ENCODE data around the gene RGL1. TPM values are rescaled to one million over a fixed set of nuclear protein-coding genes. Genes with fewer than 3 reads are reported as not detected.
"Not testable (repeated sequence)": the region's sequence is repeated elsewhere in the genome, so short reads cannot be mapped to it uniquely, and the experiment has no call there.

The RGL1 gene
- total RNA-seq = 10 to 100 TPM; 26.3 to 34.0 TPM
- long read RNA-seq, donor 1, full-length matches to known transcripts = 2 of 10 reads
- long read RNA-seq, donor 1, partial matches to known transcripts = 6 of 10 reads
- long read RNA-seq, donor 1, other reads (novel, unspliced or antisense) = 2 of 10 reads
- long read RNA-seq, donor 2, full-length matches to known transcripts = 1 of 7 reads
- long read RNA-seq, donor 2, partial matches to known transcripts = 2 of 7 reads
- long read RNA-seq, donor 2, other reads (novel, unspliced or antisense) = 4 of 7 reads

DNA sequence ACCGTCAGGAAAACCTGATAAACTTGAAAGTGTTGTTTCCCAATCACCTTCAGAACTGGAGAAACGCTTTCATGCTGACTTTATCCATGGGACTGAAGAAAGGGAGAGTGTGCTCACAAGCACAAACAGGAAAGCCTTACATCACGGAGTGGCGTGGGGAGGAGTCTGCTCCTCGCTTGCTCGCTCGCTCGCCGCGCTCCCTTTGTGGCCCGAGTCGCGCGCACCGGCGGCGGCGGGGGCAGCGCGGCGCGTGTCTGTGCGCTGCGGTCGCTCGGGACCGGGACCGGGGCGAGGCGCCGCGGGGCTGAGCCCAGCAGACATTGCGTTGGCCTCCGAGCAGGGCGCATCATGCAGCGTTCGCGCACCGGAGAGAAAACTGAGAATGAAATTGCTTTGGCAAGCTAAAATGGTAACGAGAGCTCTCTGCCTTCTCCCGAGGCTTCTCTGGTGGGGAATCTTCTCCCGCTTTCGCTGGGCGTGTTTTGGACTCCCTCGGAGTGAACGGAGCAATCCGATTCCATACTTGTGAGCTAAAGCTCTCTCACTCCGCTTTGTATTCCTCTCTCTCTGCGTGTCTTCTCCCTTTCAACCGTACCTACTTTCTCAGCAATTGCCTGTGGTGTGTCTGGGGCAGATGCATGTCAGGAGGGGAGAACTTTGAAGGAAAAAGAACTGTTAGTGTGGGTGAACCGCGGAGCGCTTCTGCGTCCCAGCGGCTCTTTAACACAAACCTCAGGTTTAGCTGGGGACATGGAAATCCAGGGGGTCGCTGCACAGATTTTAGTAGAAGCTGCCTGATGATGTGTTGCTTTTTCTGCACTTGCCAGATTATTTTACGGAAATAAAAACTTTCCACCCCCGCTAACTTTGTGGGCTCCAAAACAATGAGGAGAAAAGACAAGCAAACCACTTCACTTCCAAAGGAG is at the start of gene RGL1:
Gene RGL1 (plus strand): TSS at position 205 of the 926 bp plus-strand sequence. CDS start 178 bp downstream, at position 383.
- peak; percentile 92 for DNase-seq (ENCODE audit: low spot score)
- intact Hi-C loops (cut with DNase I) = no loop called here

DNA sequence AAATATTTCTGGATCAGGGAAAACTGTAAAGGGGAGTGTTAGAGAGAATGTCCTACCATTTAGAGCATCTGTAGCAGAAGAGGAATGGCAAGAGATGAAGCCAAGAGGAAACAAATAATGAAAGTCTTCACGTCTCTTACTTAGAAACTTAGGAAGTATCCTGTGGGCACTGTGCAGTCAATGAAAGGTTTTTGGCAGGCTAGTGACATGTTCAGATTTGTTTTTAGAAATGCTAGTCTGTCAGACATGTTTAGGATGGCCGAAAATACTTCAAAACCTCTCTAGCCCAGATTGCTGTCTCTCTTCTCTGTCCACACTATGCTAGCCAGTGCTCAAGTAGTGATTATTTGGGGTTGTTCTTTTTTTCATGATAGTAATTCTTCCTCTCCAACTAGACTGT is 48.6 kb upstream of the RGL1 start:
- intact Hi-C loops (cut with DNase I) = no loop called here
- no peak for DNase-seq (ENCODE audit: low spot score)

DNA sequence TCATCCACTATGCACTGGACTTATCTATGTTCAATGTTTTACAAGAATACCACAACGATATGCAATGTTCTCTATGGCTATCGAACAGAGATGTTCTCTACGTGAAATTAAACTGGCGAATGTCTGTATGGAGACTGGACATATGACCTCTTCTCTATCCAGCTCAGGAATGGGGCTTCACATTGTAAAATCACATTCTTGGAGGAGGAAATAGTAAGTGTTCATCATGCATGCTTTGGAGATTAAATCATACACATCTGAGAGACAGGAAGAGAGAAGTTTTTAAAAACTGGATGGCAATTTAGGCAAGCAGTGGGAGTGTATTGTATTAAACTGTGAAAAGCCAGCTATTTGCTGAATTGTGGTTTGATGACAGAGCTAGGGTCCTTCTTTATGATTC is 47.9 kb upstream of the RGL1 start:
- no peak for DNase-seq (ENCODE audit: low spot score)

DNA sequence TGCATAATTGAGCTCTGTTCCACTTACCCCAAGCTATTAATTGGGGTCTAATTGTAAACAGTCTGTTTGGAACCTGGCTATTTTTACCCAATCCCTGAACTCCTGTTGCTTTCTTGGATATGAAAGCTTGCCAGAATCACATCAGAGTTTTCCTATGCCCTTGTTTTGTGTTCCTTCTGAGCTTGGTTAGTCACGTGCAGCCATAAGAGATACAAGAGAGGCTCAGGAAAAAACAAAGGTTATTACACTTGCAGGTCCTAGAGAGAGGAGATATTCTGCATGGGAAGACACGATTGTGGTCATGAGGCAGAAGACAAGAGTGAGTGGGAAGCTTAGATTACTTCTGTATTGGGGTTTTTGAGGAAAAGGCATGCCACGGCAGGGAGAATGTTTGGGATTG is 46.0 kb upstream of the RGL1 start:
- DNase-seq (ENCODE audit: low spot score) = no peak
- intact Hi-C loops (cut with DNase I) = no loop called here

More for the DNA sequence above, 47.9 kb upstream of the RGL1 start:
- intact Hi-C loops (cut with DNase I) = no loop called here

DNA sequence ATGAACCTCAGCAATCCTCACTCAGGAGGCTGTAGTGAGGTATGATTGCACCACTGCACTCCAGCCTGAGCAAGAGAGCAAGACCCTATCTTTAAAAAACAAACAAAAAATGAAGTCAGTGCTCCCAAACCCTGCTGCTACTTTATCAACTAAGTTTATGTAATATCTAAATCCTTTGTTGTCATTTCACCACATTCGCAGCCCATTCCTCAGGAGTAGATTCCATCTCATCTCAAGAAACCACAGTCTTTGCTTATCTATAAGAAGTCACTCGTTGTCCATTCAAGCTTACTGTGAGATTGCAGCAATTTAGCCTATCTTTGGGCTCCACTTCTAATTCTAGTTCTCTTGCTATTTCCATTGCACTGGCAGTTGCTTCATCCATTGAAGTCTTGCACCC is 44.3 kb upstream of the RGL1 start:
- intact Hi-C loops (cut with DNase I) = no loop called here
- DNase-seq (ENCODE audit: low spot score) = no peak

DNA sequence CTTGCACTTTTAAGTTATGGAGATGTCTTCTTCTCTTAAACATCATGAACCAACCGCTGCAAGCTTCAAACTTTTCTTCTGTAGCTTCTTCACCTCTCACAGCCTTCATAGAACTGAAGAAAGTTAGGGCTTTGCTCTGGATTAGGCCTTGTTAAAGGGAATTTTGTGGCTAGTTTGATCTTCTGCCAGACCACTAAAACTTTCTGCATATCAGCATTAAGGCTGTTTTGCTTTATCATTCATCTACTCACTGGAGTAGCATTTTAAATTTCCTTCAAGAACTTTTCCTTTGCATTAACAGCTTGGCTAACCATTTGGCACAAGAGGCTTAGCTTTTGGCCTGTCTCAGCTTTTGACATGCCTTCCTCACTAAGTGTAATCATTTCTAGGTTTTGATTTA is 43.0 kb upstream of the RGL1 start:
- intact Hi-C loops (cut with DNase I) = no loop called here
- DNase-seq (ENCODE audit: low spot score) = no peak

DNA sequence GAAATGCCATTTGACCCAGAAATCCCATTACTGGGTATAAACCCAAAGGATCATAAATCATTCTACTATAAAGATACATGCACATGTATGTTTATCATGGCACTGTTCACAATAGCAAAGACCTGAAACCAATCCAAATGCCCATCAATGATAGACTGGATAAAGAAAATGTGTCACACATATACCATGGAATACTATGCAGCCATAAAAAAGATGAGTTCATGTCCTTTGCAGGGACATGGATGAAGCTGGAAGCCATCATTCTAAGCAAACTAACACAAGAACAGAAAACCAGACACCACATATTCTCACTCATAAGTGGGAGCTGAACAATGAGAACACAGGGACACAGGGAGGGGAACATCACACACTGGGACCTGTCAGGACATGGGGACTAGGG is 42.1 kb upstream of the RGL1 start:
- intact Hi-C loops (cut with DNase I); DNase-seq (ENCODE audit: low spot score): not testable (repeated sequence)

DNA sequence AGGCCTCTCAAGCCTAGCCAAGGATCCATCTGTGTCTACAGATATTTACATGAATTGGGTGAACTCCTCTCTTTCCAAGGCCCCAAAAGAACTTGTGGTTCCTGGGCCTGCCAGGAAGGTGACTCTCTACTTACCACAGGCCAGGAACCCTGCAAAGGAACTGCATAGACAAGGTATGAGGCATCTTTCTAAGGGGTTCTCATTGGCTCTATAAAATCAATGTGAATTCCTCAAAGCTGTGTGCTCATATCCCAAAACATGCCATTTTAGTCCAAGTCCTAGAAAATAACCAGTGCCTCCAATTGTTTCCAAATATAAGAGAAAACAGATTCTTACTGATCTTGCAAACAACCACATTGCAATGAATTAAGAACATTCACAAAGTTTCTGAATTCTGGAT is 39.9 kb upstream of the RGL1 start:
- DNase-seq (ENCODE audit: low spot score) = no peak
- intact Hi-C loops (cut with DNase I) = no loop called here

DNA sequence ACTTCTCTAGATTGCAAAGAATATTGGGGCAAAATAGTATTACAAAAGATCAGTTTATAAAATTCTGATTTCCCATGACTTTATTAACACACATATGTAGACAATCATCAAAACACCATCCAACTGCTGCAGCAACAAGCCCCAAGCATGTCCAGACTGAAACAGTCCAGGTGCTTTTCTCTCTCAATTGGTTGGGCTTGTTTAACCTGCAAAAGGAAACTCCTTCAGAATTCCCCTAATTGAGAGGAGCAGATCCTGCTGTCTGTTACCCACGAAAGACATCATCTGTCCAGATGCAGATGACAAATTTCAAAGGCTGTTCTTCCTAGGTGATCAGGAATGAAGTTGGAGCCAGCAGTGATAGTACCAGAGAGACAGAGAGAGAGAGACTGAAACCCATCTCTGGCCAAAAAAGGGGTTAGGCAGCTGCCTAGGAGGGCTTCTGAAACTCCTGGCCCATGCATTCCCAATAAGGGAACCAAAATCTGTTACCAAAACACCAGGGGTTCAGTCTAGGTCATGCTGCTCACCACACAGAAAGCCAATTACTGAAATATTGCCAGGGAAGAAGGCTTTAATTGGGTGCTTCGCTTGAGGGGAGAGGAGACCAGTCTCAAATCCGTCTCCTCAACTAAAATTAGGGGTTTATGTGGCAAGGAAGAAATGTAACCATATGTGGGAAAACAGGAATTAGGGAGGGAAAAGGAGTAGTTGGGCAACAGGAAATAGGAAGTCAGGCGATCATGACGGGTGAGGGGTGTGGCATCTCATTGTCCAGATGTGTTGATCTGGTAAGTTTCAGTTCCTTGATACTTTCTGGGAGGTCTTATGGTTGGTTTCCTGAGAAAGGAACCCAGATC is 34.7 kb upstream of the RGL1 start:
- DNase-seq (ENCODE audit: low spot score) = no peak
- intact Hi-C loops (cut with DNase I) = no loop called here

DNA sequence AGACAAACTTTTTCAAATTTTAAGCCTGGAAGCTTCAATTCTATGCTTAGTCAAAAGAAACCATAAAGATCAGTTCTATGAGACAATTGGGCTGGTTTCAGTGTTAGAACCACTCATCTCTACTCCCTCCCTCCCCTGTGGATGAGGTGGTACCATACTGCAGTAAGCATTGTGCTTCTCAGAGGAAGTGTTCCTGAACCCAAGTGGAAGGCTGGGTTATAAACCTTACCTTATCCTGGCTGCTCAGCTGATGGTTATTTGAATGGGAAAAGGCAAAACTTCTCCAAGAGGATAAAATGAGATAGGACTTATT is 34.1 kb upstream of the RGL1 start:
- DNase-seq (ENCODE audit: low spot score) = no peak
- intact Hi-C loops (cut with DNase I) = no loop called here

DNA sequence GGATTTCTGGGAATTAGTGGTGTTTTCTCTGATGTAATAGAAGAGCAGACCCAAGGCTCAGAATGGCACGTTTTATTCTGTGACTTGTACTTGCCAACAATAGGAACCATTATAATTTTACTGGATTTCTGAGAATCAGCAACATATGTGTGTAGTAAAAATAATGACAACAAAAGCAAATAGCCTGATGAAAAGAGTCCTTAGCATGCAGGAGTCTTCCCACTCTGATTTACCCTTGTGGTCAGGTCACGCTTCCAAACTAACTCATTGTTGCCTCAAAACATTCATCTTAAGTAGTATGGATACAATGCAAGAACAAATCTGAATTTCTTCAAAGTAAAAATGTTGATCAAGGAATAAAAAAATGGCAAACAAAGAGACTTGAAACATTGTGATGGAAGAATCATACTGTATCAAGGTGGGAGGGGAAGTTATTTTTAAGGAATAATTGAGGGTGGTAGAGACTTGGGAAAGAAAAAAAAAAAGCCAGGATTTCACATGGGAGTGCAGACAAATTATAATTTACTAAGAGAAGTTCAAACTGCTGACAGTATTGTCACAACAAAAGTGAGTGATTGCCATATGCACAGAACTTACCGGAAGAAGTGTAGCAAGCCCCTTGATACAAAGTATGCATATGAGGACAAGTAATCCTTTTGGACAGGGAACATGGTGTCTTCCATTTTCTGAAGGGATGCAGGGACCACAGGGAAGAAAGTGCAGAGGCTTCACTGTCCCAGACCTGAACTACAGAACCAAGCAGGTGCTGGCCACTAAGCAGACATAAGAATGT is 31.2 kb upstream of the RGL1 start:
- intact Hi-C loops (cut with DNase I) = no loop called here
- DNase-seq (ENCODE audit: low spot score) = no peak

DNA sequence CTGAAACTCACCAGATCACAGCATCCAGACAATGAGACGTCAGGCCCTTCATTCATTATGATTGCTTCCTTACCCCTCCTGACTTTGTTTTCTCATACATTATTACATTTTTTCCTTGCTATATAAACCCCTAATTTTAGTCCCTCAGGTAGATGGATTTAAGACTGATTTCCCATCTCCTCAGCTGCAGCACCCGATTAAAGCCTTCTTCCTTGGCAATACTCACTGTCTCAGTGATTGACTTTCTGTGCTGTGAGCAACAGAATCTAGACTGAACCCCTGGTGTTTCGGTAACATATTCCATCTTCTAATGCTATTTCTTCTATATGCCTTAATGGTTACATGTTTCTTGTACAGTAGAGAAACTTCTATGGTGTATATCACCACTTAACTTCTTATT is 30.0 kb upstream of the RGL1 start:
- intact Hi-C loops (cut with DNase I) = no loop called here
- DNase-seq (ENCODE audit: low spot score) = no peak

DNA sequence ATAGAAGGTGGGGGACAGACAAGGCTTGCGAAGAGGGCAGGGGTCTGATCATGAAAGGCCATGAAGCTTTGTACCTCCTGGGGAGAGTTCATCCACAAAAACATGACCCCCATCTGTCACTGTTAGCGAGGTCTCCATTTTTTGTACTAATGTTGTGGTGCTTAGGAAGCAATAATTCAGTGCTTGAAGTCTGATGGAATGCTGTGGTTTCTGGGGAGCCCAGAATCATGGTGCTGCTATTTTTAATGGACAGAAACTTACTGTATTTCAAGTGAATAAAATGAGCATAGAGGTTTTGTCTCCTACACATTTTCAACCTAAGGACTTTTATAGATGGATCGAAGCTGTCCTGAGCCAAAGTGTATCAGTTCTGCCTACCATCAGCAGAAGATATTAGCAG is 28.2 kb upstream of the RGL1 start:
- DNase-seq (ENCODE audit: low spot score) = no peak
- intact Hi-C loops (cut with DNase I) = no loop called here

DNA sequence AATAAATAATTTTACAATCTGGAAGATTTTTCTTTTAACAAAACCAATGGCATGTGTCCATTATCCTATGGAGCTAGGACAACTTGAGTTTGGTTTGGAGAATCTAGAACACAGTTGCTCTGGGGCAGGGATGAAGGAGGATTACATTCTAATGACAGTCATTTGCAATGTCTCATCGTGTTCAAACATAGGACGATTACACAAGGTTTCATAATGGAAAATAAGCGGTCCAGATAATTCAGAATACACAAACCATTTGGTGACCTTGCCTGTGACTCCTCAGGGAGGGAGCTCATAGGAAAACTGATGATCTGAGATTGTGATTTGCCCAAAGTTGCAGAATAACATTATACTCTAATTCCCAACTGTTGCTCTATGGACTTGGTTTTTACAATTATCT is 27.6 kb upstream of the RGL1 start:
- intact Hi-C loops (cut with DNase I) = no loop called here
- DNase-seq (ENCODE audit: low spot score) = no peak

DNA sequence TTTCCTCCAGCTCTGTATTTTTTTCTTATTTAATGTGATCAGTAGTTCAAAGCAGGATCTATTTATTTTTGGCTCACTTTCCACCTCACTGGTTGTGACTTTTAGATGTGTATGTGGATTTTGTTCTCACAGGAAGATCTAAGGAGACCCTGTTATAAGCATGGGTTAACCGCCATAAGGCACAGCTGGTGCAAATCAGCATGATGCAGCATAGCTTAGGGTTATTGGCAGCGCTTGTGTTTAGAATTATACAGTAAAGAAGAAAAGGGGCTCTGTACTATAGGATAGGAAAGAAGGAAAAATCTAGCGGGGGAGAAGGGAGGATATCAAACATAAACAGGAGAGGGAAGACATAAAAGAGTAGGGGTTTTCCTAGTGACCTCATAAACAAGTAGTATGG is 26.9 kb upstream of the RGL1 start:
- intact Hi-C loops (cut with DNase I) = no loop called here
- DNase-seq (ENCODE audit: low spot score) = no peak

DNA sequence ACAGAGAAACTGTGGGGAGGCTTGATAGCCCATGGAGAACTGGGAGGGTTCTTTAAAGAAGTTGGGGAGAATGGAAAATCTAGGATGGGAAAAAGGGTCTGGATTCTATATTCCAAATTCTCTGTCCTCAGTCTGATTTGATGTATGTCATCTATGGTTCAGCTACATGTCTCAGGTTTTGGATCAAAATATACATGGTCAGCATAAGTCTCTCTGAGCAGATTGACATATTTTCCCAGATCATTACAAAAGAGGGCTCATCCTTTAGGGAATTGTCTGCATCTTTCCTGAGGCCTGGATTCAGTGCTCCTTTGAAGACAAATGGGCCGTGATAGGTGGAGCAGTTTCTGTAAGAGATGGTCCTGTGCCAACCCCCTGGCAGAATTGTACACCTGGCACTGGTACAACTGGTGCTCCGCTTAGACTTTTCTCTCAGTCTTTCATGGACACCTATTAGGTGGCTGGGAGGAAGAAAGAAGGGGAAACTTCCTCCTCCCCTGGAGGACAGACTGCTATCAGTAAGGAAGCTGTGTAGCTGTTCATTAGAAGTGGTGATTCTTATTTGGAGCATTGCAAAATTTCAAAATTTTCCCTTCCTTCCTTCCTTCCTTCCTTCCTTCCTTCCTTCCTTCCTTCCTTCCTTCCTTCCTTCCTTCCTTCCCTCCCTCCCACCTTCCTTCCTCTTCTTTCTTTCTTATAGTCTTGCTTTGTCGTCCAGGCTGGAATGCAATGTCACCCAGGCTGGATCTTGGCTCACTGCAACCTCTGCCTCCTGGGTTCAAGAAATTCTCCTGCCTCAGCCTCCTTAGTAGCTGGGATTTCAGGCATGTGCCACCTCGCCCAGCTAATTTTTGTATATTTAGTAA is 26.1 kb upstream of the RGL1 start:
- no peak for DNase-seq (ENCODE audit: low spot score)

DNA sequence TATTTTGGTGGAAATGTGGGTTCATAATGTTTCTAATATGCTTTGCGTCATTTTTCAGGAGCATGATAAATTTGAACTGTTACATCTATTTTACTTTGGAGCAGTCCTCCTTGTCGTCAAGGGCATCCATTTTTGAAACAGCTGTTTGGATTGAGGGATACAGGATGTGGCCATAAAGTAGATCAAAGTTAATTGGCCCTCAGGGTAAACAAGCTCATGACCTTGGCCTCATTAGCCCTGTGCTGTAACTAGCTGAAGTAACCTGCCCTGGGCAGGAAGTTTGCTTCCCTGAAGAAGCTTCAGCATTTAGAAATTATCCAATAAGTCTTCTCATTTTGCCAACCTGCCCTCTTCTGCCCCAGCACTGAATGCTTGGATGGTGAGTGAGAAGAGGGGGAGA is 24.8 kb upstream of the RGL1 start:
- intact Hi-C loops (cut with DNase I) = no loop called here
- DNase-seq (ENCODE audit: low spot score) = no peak

More for the DNA sequence above, 26.1 kb upstream of the RGL1 start:
- intact Hi-C loops (cut with DNase I) = no loop called here

DNA sequence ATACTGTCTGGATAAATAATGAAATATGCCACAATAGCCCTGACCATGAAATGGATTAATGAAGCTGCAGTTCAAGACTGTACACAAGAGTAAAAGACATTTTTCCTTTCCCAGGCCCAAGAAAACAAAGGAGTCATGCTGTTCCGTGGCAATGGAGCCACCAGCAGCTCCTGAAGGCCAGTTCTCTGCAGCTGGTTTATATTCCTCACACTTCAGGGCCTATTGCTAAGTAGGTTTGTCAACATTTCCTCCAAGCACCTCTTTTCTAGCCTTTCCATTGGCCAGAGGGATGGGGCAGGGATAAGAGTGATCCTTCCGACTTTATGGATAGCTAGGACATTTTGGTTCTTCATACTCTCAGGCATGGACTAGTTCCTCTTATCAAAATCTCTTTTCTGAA is 24.2 kb upstream of the RGL1 start:
- no peak for DNase-seq (ENCODE audit: low spot score)
- intact Hi-C loops (cut with DNase I) = no loop called here
